Peyer's patch (tissue), 4 donors: ENCODE results near the gene GPC3. TPM values are rescaled to one million over a fixed set of nuclear protein-coding genes. Genes with fewer than 3 reads are reported as not detected.

Experiments used
- DNase-seq, 3 donors: peaks; one replicate each; pipeline ENCODE4 v3.0.0-alpha.2; 2017 to 2019
- H3K27ac ChIP-seq, 4 donors: fragments of 200-600 bp; sonication (generic); one replicate each; pipeline ENCODE4 v1.5.1; 2016 to 2019
- H3K27me3 ChIP-seq, 2 donors: fragments of 200-600 bp; sonication (generic); one replicate each; pipeline ENCODE4 v1.5.1; 2019
- H3K36me3 ChIP-seq, 3 donors: fragments of 200-600 bp; sonication (generic); one replicate each; pipeline ENCODE4 v1.5.1; 2016 to 2019
- H3K4me1 ChIP-seq, 4 donors: fragments of 200-600 bp; sonication (generic); one replicate each; pipeline ENCODE4 v1.5.1; 2016 to 2019
- H3K4me3 ChIP-seq, 4 donors: fragments of 200-600 bp; sonication (generic); 1 replicate in 3 of 4; 2 replicates in 1 of 4; pipeline ENCODE4 v1.5.1; 2016 to 2019; ENCODE audit warnings: mild to moderate bottlenecking in 1 of 4
- H3K9me3 ChIP-seq, 4 donors: fragments of 200-600 bp; sonication (generic); one replicate each; pipeline ENCODE4 v1.5.1; 2016 to 2019; ENCODE audit warnings: mild to moderate bottlenecking in 1 of 4
- POLR2A ChIP-seq, 2 donors: fragments of 450-650 bp; IDR thresholded peaks; one replicate each; pipeline ENCODE4 v1.5.1; 2017; ENCODE audit warnings: antibody characterized with exemption in 2 of 2, mild to moderate bottlenecking in 2 of 2, moderate library complexity in 2 of 2
- total RNA-seq, 4 donors: library from RNA; depleted of rRNA; stranded (reverse); fragments of >200 nt; gene quantifications; one replicate each; pipeline ENCODE4 v1.1.0, GENCODE V29; 2016
- TF ChIP-seq, protein P1 (sequence below), 6 experiments: fragments of 450-650 bp in 4 of 6; fragments of 200-600 bp in 2 of 6; sonication (generic) in 1 of 6; IDR thresholded peaks; one replicate each; pipeline ENCODE4 v1.5.1; 2017 to 2019; ENCODE audit warnings: antibody characterized with exemption in 6 of 6, mild to moderate bottlenecking in 3 of 6, moderate library complexity in 1 of 6

Gene GPC3
- total RNA-seq, 4 donors from 2014 or later, result 1.1 to 7.2 (median 5.8) TPM

- no peaks in the 10 kb centered on the region for H3K36me3 ChIP-seq
- no peak overlapping the region for H3K4me3 ChIP-seq
- TF ChIP-seq, protein P1, sequence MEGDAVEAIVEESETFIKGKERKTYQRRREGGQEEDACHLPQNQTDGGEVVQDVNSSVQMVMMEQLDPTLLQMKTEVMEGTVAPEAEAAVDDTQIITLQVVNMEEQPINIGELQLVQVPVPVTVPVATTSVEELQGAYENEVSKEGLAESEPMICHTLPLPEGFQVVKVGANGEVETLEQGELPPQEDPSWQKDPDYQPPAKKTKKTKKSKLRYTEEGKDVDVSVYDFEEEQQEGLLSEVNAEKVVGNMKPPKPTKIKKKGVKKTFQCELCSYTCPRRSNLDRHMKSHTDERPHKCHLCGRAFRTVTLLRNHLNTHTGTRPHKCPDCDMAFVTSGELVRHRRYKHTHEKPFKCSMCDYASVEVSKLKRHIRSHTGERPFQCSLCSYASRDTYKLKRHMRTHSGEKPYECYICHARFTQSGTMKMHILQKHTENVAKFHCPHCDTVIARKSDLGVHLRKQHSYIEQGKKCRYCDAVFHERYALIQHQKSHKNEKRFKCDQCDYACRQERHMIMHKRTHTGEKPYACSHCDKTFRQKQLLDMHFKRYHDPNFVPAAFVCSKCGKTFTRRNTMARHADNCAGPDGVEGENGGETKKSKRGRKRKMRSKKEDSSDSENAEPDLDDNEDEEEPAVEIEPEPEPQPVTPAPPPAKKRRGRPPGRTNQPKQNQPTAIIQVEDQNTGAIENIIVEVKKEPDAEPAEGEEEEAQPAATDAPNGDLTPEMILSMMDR (IDR thresholded peaks at IDR 0.05), result no peak
- TF ChIP-seq POLR2A (IDR thresholded peaks at IDR 0.05), result no peak
- no peaks in the 10 kb centered on the region for H3K4me1 ChIP-seq
- no peak overlapping the region for H3K27ac ChIP-seq
- no peak for DNase-seq
- H3K27me3 ChIP-seq, result no peaks in the 10 kb centered on the region
- no peaks in the 10 kb centered on the region for H3K9me3 ChIP-seq
Observed at GRCh38 chrX:133523081-133523487, 462.3 kb downstream of the GPC3 start.

- DNase-seq, result no peak
- no peaks in the 10 kb centered on the region for H3K9me3 ChIP-seq
- no peak overlapping the region for H3K4me3 ChIP-seq
- no peaks in the 10 kb centered on the region for H3K27me3 ChIP-seq
- no peaks in the 10 kb centered on the region for H3K4me1 ChIP-seq
- H3K36me3 ChIP-seq, result no peaks in the 10 kb centered on the region
- TF ChIP-seq, protein P1 (IDR thresholded peaks at IDR 0.05), result no peak
- no peak for TF ChIP-seq POLR2A (IDR thresholded peaks at IDR 0.05)
- no peak overlapping the region for H3K27ac ChIP-seq
Observed at GRCh38 chrX:133516686-133517085, 468.7 kb downstream of the GPC3 start.

DNA sequence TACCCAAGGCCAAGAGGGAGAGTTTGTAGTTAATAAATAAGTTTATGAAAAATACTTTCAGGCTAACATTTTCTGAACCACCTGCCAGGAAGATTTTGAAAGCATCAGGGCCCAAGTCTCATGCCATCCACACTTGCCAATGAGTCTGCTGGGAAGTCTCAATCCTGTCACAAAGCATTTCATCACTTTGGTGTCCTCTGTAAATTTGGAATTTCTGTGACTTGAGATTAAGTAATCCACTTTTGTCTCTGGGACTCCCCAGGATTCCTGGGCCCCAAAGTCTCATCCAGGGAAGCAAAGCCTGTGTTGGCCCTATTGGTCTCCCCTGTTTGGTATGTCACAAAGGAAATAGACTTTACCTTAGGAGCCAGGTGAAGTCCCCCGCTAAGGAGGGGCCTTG is 470.9 kb downstream of the GPC3 start:
- Histone ChIP-seq H3K4me3 (no peak overlapping the region), H3K36me3 (no peaks in the 10 kb centered on the region), H3K27ac (no peak overlapping the region), H3K9me3 (no peaks in the 10 kb centered on the region), H3K27me3 (no peaks in the 10 kb centered on the region), H3K4me1 (no peaks in the 10 kb centered on the region)
- TF ChIP-seq, protein P1 (IDR thresholded peaks at IDR 0.05), result no peak
- TF ChIP-seq POLR2A (IDR thresholded peaks at IDR 0.05), result no peak
- DNase-seq, result no peak

DNA sequence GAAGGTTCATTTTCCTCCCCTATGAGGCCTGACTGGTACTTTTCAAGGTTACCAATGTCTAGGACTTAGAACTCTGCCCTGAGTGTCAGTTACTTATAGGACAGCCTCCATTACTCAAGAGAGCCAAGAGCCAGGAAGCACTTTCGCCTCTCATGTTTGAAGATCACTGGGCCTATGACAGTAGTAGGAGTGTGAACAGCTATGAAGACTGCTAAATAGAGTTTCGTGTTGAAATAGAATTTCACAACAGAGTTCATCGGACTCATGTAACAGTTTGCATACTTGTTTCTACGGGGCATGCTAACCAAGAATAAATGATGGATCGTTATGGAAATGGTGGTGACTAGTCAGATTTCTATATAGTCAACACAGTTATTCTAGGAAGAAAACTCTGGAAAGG is 472.3 kb downstream of the GPC3 start:
- TF ChIP-seq, protein P1 (IDR thresholded peaks at IDR 0.05), result no peak
- no peak for TF ChIP-seq POLR2A (IDR thresholded peaks at IDR 0.05)
- H3K27me3 ChIP-seq, result no peaks in the 10 kb centered on the region
- H3K4me3 ChIP-seq, result no peak overlapping the region
- DNase-seq, result no peak
- no peak overlapping the region for H3K27ac ChIP-seq
- H3K36me3 ChIP-seq, result no peaks in the 10 kb centered on the region
- no peaks in the 10 kb centered on the region for H3K4me1 ChIP-seq
- no peaks in the 10 kb centered on the region for H3K9me3 ChIP-seq

DNA sequence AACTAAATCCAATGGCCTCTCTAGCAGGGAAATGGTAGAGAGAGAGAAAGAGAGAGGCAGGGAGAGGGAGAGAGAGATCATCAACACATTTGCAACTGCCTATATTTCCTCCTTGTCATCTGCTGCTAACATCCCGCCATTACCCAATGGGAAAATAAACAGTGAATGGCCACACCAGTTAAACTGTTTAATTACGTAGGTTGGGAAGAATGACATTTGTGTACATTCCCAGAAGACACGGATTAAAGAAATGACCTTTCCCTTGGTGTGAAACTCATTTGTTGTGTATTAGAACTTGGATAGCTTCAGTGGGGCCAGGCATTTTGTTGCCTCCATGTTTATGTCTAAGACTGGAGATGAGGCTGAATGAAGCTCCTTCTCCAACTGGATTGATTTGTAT is 474.4 kb downstream of the GPC3 start:
- DNase-seq, result no peak
- Histone ChIP-seq H3K4me1 (no peaks in the 10 kb centered on the region), H3K36me3 (no peaks in the 10 kb centered on the region), H3K27me3 (no peaks in the 10 kb centered on the region), H3K9me3 (no peaks in the 10 kb centered on the region), H3K27ac (no peak overlapping the region), H3K4me3 (no peak overlapping the region)
- TF ChIP-seq POLR2A (IDR thresholded peaks at IDR 0.05), result no peak
- TF ChIP-seq, protein P1 (IDR thresholded peaks at IDR 0.05), result no peak

- no peaks in the 10 kb centered on the region for H3K9me3 ChIP-seq
- H3K27ac ChIP-seq, result no peak overlapping the region
- no peak for DNase-seq
- TF ChIP-seq, protein P1 (IDR thresholded peaks at IDR 0.05), result no peak
- TF ChIP-seq POLR2A (IDR thresholded peaks at IDR 0.05), result no peak
- H3K36me3 ChIP-seq, result no peaks in the 10 kb centered on the region
- H3K27me3 ChIP-seq, result no peaks in the 10 kb centered on the region
- H3K4me1 ChIP-seq, result no peaks in the 10 kb centered on the region
- H3K4me3 ChIP-seq, result no peak overlapping the region
Observed at GRCh38 chrX:133497356-133497755, 488.0 kb downstream of the GPC3 start.
